Neutrophil (primary cell): ENCODE results near the gene MIGA1.

Source experiments
- H3K27ac ChIP-seq: fragments of 200-600 bp; sonication (generic); 2 replicates; pipeline ENCODE4 v1.5.1; 2016; ENCODE audit warnings: mild to moderate bottlenecking, moderate library complexity
- H3K27me3 ChIP-seq: fragments of 200-600 bp; sonication (generic); 2 replicates; pipeline ENCODE4 v1.6.0; 2016; ENCODE audit warnings: mild to moderate bottlenecking
- H3K36me3 ChIP-seq: fragments of 200-600 bp; sonication (generic); 2 replicates; pipeline ENCODE4 v1.5.1; 2017
- H3K4me1 ChIP-seq, 2 experiments: fragments of 200-600 bp in 1 of 2; sonication (generic) in 1 of 2; 1 replicate in 1 of 2; 2 replicates in 1 of 2; pipeline versions ENCODE4 v1.5.1 to v1.6.1; 2013 to 2016; ENCODE audit warnings: low read depth in 1 of 2, low read length in 1 of 2, mild to moderate bottlenecking in 1 of 2, moderate library complexity in 1 of 2; ENCODE audit not compliant: control insufficient read depth in 1 of 2, insufficient read depth in 1 of 2
- H3K4me3 ChIP-seq, 2 experiments: fragments of 200-600 bp in 1 of 2; sonication (generic) in 1 of 2; 1 replicate in 1 of 2; 2 replicates in 1 of 2; pipeline ENCODE4 v1.5.1; 2013 to 2016; ENCODE audit warnings: low read depth in 1 of 2, low read length in 1 of 2, mild to moderate bottlenecking in 1 of 2, moderate library complexity in 1 of 2
- H3K9me3 ChIP-seq: fragments of 200-600 bp; sonication (generic); 2 replicates; pipeline ENCODE4 v1.5.1; 2016
- CTCF ChIP-seq: fragments of 200-600 bp; sonication (generic); IDR thresholded peaks from 2 replicates; pipeline ENCODE4 v1.5.1; 2016; ENCODE audit warnings: antibody characterized with exemption

Gene MIGA1

GRCh38 chr1:77841574-77841973 is 62.1 kb downstream of the MIGA1 start:
- TF ChIP-seq CTCF: no peak
- Histone ChIP-seq H3K9me3 (no peaks in the 10 kb centered on the region), H3K27ac (no peak overlapping the region), H3K27me3 (no peaks in the 10 kb centered on the region), H3K4me3 (no peak overlapping the region), H3K4me1 (no peaks in the 10 kb centered on the region), H3K36me3 (peaks cover 20% of the 10 kb centered on the region)

GRCh38 chr1:77845951-77846350 is 66.5 kb downstream of the MIGA1 start:
- TF ChIP-seq CTCF: no peak
- H3K27ac ChIP-seq: no peak overlapping the region
- no peaks in the 10 kb centered on the region for H3K27me3 ChIP-seq
- peaks cover 12% of the 10 kb centered on the region for H3K36me3 ChIP-seq
- no peak overlapping the region for H3K4me3 ChIP-seq
- no peaks in the 10 kb centered on the region for H3K4me1 ChIP-seq
- H3K9me3 ChIP-seq: no peaks in the 10 kb centered on the region

- Histone ChIP-seq H3K27ac (no peak overlapping the region), H3K27me3 (no peaks in the 10 kb centered on the region), H3K4me1 (no peaks in the 10 kb centered on the region), H3K4me3 (no peak overlapping the region), H3K36me3 (peaks cover 12% of the 10 kb centered on the region), H3K9me3 (no peaks in the 10 kb centered on the region)
- TF ChIP-seq CTCF: no peak
Observed at GRCh38 chr1:77846966-77847365, 67.5 kb downstream of the MIGA1 start.

- Histone ChIP-seq H3K4me3 (no peak overlapping the region), H3K27me3 (no peaks in the 10 kb centered on the region), H3K9me3 (no peaks in the 10 kb centered on the region), H3K4me1 (no peaks in the 10 kb centered on the region), H3K27ac (no peak overlapping the region), H3K36me3 (peaks cover 12% of the 10 kb centered on the region)
- no peak for TF ChIP-seq CTCF
Observed at GRCh38 chr1:77847621-77848080, 68.2 kb downstream of the MIGA1 start.

GRCh38 chr1:77850082-77850481 is 70.6 kb downstream of the MIGA1 start:
- TF ChIP-seq CTCF: no peak
- Histone ChIP-seq H3K4me1 (no peaks in the 10 kb centered on the region), H3K27ac (no peak overlapping the region), H3K9me3 (no peaks in the 10 kb centered on the region), H3K4me3 (no peak overlapping the region), H3K36me3 (no peaks in the 10 kb centered on the region), H3K27me3 (no peaks in the 10 kb centered on the region)

- no peak for TF ChIP-seq CTCF
- H3K36me3 ChIP-seq: peaks cover 10% of the 10 kb centered on the region
- no peaks in the 10 kb centered on the region for H3K9me3 ChIP-seq
- H3K4me3 ChIP-seq: no peak overlapping the region
- H3K4me1 ChIP-seq: no peaks in the 10 kb centered on the region
- no peaks in the 10 kb centered on the region for H3K27me3 ChIP-seq
- H3K27ac ChIP-seq: no peak overlapping the region
Observed at GRCh38 chr1:77857552-77857951, 78.1 kb downstream of the MIGA1 start.
